OCI-LY3 (cell line): ENCODE measurements around the gene BAIAP2L1.

Experiments used
- H2AFZ ChIP-seq: fragments of 200-600, 300-600 bp; shearing (Covaris generic); 2 replicates; pipeline ENCODE4 v1.6.0; 2014; ENCODE audit warnings: antibody characterized with exemption, low read depth, low read length
- H3K27ac ChIP-seq: fragments of 200-600, 300-600 bp; sonication (generic); 2 replicates; pipeline ENCODE4 v1.5.1; 2014; ENCODE audit warnings: mild to moderate bottlenecking, low read length, moderate library complexity, mixed read lengths
- H3K27me3 ChIP-seq: fragments of 200-600, 300-600 bp; sonication (generic); 2 replicates; pipeline ENCODE4 v1.6.1; 2014; ENCODE audit warnings: low read depth, low read length, mixed read lengths
- H3K36me3 ChIP-seq: fragments of 200-600, 300-600 bp; sonication (generic); replicated peaks from 2 replicates; pipeline ENCODE3; 2014; ENCODE audit warnings: low read depth, low read length, mixed read lengths
- H3K4me1 ChIP-seq: fragments of 300-600, 200-600 bp; sonication (generic); 2 replicates; pipeline ENCODE4 v1.6.1; 2014; ENCODE audit warnings: low read length, mixed read lengths
- H3K4me2 ChIP-seq: fragments of 200-600, 300-600 bp; sonication (generic); 2 replicates; pipeline ENCODE4 v1.6.1; 2014; ENCODE audit warnings: low read length, mixed read lengths
- H3K4me3 ChIP-seq: fragments of 300-600, 200-600 bp; sonication (generic); 2 replicates; pipeline ENCODE4 v1.5.1; 2014; ENCODE audit warnings: antibody characterized with exemption, mild to moderate bottlenecking, low read length, moderate library complexity
- H3K79me2 ChIP-seq: fragments of 300-600, 200-600 bp; shearing (Covaris generic); 2 replicates; pipeline ENCODE4 v1.6.1; 2014; ENCODE audit warnings: mild to moderate bottlenecking, low read length, mixed read lengths
- H3K9ac ChIP-seq: fragments of 300-600, 200-600 bp; shearing (Covaris generic); 2 replicates; pipeline ENCODE4 v1.6.0; 2014; ENCODE audit warnings: mild to moderate bottlenecking, low read length, moderate library complexity
- H3K9me3 ChIP-seq: fragments of 200-600, 300-600 bp; shearing (Covaris generic); 2 replicates; pipeline ENCODE4 v1.6.1; 2014; ENCODE audit warnings: low read length, mixed read lengths; ENCODE audit not compliant: insufficient read depth
- H4K20me1 ChIP-seq: fragments of 200-600, 300-600 bp; sonication (generic); 2 replicates; pipeline ENCODE4 v1.6.1; 2016; ENCODE audit warnings: low read length, mixed read lengths; ENCODE audit not compliant: insufficient read depth
- EZH2phosphoT487 ChIP-seq: fragments of 200-600 bp; shearing (Covaris generic); IDR thresholded peaks from 2 replicates; pipeline ENCODE4 v1.6.1; 2018; ENCODE audit warnings: antibody characterized with exemption, mixed run types, low read depth
- TF ChIP-seq, protein P1 (sequence below): fragments of 200-600, 300-600 bp; sonication (generic); IDR thresholded peaks from 2 replicates; pipeline ENCODE4 v1.5.1; 2014; ENCODE audit warnings: antibody characterized with exemption, low read length, low read depth

Gene BAIAP2L1

DNA sequence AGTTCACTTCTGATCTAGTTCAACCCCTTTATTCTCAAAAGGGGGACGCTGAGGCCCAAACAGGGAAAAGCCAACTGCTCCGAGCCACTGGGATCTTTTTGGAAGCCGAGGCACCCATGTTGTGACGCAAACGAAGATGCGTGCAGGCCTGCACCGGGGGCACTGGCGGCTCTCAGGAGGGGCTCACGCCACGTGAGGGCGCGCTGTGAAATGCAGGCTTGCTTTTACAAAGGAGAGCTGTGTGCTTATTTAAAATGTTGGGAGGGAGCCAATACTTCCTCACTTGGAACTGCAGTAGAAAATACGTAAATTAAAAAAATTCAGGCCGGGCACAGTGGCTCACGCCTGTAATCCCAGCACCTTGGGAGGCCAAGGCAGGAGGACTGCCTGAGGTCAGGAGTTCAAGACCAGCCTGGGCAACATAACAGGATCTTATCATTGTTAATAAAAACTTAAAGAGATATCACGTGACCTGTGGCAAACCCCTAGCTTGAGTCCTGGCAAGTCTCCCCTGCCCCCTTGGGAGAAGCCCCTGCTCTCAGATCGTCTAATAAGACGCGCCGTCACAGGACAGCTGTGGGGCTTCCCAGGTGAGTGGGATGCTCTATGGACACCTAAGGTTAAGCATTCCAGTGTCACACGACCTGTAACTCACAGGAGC lies 103.1 kb downstream of the BAIAP2L1 start:
- Histone ChIP-seq H3K4me3 (no peak overlapping the region), H3K79me2 (no peaks in the 10 kb centered on the region), H3K27me3 (no peaks in the 10 kb centered on the region), H3K27ac (no peak overlapping the region), H3K36me3 (no peaks in the 10 kb centered on the region), H3K9ac (no peak overlapping the region), H3K9me3 (no peaks in the 10 kb centered on the region), H3K4me2 (no peak overlapping the region), H4K20me1 (0 out of 2 replicates have a peak, but pooled peaks cover 9% of the 10 kb centered on the region), H3K4me1 (no peaks in the 10 kb centered on the region), H2AFZ (no peak overlapping the region)
- TF ChIP-seq EZH2phosphoT487, result no peak
- TF ChIP-seq, protein P1, sequence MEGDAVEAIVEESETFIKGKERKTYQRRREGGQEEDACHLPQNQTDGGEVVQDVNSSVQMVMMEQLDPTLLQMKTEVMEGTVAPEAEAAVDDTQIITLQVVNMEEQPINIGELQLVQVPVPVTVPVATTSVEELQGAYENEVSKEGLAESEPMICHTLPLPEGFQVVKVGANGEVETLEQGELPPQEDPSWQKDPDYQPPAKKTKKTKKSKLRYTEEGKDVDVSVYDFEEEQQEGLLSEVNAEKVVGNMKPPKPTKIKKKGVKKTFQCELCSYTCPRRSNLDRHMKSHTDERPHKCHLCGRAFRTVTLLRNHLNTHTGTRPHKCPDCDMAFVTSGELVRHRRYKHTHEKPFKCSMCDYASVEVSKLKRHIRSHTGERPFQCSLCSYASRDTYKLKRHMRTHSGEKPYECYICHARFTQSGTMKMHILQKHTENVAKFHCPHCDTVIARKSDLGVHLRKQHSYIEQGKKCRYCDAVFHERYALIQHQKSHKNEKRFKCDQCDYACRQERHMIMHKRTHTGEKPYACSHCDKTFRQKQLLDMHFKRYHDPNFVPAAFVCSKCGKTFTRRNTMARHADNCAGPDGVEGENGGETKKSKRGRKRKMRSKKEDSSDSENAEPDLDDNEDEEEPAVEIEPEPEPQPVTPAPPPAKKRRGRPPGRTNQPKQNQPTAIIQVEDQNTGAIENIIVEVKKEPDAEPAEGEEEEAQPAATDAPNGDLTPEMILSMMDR, result no peak

DNA sequence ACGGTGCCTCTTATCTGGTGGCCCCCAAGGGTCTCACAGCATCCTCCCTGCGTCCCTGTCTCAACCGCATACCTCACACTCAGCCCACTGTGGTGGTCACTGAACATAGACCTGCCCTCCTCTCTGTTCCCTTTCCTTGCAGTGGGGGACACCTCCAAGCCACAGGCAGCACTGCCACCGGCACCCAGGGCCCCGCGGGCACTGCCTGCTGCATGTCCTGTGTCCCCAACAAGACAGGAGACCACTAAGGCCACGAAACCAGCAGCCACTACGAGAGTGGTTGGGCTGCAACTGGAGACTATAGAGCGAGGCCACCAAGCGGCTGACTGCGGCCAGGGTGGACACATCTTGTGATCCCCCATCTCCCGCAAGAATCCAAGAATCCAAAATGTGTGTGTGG lies 104.1 kb downstream of the BAIAP2L1 start:
- H3K79me2 ChIP-seq, result no peaks in the 10 kb centered on the region
- no peak overlapping the region for H3K27ac ChIP-seq
- H3K9me3 ChIP-seq, result no peaks in the 10 kb centered on the region
- no peak overlapping the region for H2AFZ ChIP-seq
- H3K36me3 ChIP-seq, result peaks cover 5% of the 10 kb centered on the region
- no peak overlapping the region for H3K9ac ChIP-seq
- H4K20me1 ChIP-seq, result peaks cover 13% of the 10 kb centered on the region; the same call in 1 of the 2 replicates
- no peak overlapping the region for H3K4me3 ChIP-seq
- H3K4me1 ChIP-seq, result no peaks in the 10 kb centered on the region
- H3K4me2 ChIP-seq, result no peak overlapping the region
- H3K27me3 ChIP-seq, result no peaks in the 10 kb centered on the region
- TF ChIP-seq, protein P1, result no peak
- TF ChIP-seq EZH2phosphoT487, result no peak

DNA sequence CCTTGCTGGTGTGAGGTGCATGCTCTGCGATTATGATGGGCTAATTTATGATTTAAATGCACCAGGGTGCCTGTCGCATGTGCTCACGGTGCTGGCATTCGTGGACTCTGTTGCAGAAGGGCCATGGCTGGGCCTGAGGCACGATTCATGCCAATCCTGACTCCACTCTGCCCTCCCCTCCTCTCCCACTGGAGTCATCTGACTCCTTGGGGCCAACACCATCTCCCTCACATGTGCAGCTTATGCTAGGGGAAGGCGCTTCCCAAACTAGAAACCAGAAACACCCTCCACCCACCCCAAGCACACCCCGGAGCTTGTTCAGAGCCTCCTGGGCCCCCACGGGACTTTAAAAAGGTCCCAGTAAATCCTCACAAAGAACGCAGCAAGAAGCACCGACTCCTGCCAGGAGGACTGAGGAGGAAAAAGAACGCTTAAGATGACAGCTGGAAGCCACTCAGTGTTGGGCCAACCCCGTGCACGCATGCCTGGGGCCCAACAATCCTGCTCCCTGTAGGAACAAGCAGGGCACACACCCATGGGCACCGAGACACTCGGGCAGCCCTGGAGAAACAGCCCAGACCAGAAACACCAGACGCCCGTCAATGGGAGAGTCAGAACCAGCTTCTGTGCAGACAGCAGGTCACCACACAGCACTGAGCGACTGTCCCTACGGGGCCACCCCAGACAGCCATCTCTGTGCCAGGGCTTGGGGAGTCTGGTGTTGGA lies 105.3 kb downstream of the BAIAP2L1 start:
- Histone ChIP-seq H3K79me2 (no peaks in the 10 kb centered on the region), H3K27ac (no peak overlapping the region), H2AFZ (no peak overlapping the region), H3K4me3 (no peak overlapping the region), H3K27me3 (no peaks in the 10 kb centered on the region), H4K20me1 (peaks cover 20% of the 10 kb centered on the region), H3K9me3 (no peaks in the 10 kb centered on the region), H3K9ac (no peak overlapping the region), H3K4me2 (no peak overlapping the region), H3K36me3 (peaks cover 7% of the 10 kb centered on the region), H3K4me1 (no peaks in the 10 kb centered on the region)
- no peak for TF ChIP-seq EZH2phosphoT487
- TF ChIP-seq, protein P1, result no peak

DNA sequence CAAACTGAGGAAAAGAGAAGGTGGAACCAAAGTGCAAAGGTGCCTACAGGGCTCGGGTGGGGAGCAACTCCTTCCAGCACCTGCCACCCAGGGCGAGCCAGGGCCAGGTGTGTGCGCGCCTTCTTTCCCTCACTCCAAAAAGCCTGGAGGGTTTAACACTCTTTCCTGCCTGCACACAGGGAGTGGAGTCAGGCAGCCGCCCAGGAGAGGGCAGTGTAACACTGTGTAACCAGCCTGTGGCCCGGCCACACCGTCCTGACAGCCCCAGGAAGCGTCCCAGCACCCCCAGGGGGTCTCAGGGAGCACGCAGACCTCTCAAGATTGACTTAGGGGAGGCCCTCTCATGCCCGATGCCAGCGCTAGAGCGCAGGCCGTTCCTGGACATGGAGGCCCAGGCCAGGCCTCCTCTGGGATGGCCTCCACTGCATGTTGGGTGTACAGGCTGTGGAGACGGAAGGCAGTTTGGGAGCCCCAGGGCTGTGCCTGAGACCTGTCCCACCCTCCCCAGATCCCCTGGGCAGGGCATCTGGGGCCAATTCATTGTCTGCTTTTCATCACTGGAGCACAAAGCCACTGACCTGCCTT lies 106.0 kb downstream of the BAIAP2L1 start:
- H3K9me3 ChIP-seq, result no peaks in the 10 kb centered on the region
- no peaks in the 10 kb centered on the region for H3K4me1 ChIP-seq
- no peak overlapping the region for H3K27ac ChIP-seq
- H3K4me2 ChIP-seq, result no peak overlapping the region
- peaks cover 7% of the 10 kb centered on the region for H3K36me3 ChIP-seq
- no peak overlapping the region for H3K4me3 ChIP-seq
- H3K9ac ChIP-seq, result no peak overlapping the region
- no peaks in the 10 kb centered on the region for H3K27me3 ChIP-seq
- no peak overlapping the region for H2AFZ ChIP-seq
- H3K79me2 ChIP-seq, result no peaks in the 10 kb centered on the region
- H4K20me1 ChIP-seq, result peaks cover 20% of the 10 kb centered on the region
- TF ChIP-seq, protein P1, result peak; percentile 64
- no peak for TF ChIP-seq EZH2phosphoT487
